Osteoblast (primary cell): ENCODE data around the gene VAV3. TPM values are rescaled to one million over a fixed set of nuclear protein-coding genes. Genes with fewer than 3 reads are reported as not detected.

Source experiments
- DNase-seq: peaks from one replicate; pipeline ENCODE4 v3.0.0; 2011; ENCODE audit warnings: low spot score, mixed read lengths; ENCODE audit not compliant: insufficient read length; ENCODE audit errors: missing footprints
- H2AFZ ChIP-seq: 2 replicates; pipeline ENCODE4 v1.6.0; 2011; ENCODE audit warnings: mild to moderate bottlenecking, low read length
- H3K27ac ChIP-seq: 2 replicates; pipeline ENCODE4 v1.5.1; 2011; ENCODE audit warnings: mild to moderate bottlenecking, low read depth, low read length, moderate library complexity
- H3K27me3 ChIP-seq: 2 replicates; pipeline ENCODE4 v1.6.0; 2012; ENCODE audit warnings: mild to moderate bottlenecking, control low read depth, inconsistent platforms, low read length, moderate library complexity; ENCODE audit not compliant: insufficient read depth
- H3K36me3 ChIP-seq: 2 replicates; pipeline ENCODE4 v1.5.1; 2011; ENCODE audit warnings: mild to moderate bottlenecking, low read length, control low read depth, moderate library complexity; ENCODE audit not compliant: insufficient read depth
- H3K4me1 ChIP-seq: 2 replicates; pipeline ENCODE4 v1.5.1; 2011; ENCODE audit warnings: mild to moderate bottlenecking, low read length, control low read depth, moderate library complexity; ENCODE audit not compliant: insufficient read depth
- H3K4me2 ChIP-seq: 2 replicates; pipeline ENCODE4 v1.6.0; 2011; ENCODE audit warnings: mild to moderate bottlenecking, low read length; ENCODE audit not compliant: insufficient read depth
- H3K4me3 ChIP-seq: fragments of 200-600 bp; sonication (generic); 3 replicates; pipeline ENCODE4 v1.5.1; 2012; ENCODE audit warnings: mild to moderate bottlenecking, low read length, inconsistent platforms; ENCODE audit not compliant: insufficient read depth
- H3K79me2 ChIP-seq: 2 replicates; pipeline ENCODE4 v1.6.0; 2012; ENCODE audit warnings: mild to moderate bottlenecking, low read length, control low read depth, inconsistent platforms; ENCODE audit not compliant: insufficient read depth
- H3K9me3 ChIP-seq: 2 replicates; pipeline ENCODE4 v1.5.1; 2011; ENCODE audit warnings: low read depth, low read length, control low read depth
- H4K20me1 ChIP-seq: 2 replicates; pipeline ENCODE4 v1.6.0; 2012; ENCODE audit warnings: mild to moderate bottlenecking, low read length, control low read depth; ENCODE audit not compliant: insufficient read depth
- total RNA-seq: library from RNA; depleted of rRNA; stranded (reverse); fragments of >200 nt; gene quantifications from 2 replicates; pipeline ENCODE4 v1.2.3, GENCODE V29; 2012
- TF ChIP-seq, protein P1 (sequence below): IDR thresholded peaks from 2 replicates; pipeline ENCODE4 v1.5.1; 2011; ENCODE audit warnings: mild to moderate bottlenecking, low read depth, low read length, moderate library complexity; ENCODE audit errors: extremely low read depth

The VAV3 gene
- total RNA-seq, 1 donor = 0.72 TPM

DNA sequence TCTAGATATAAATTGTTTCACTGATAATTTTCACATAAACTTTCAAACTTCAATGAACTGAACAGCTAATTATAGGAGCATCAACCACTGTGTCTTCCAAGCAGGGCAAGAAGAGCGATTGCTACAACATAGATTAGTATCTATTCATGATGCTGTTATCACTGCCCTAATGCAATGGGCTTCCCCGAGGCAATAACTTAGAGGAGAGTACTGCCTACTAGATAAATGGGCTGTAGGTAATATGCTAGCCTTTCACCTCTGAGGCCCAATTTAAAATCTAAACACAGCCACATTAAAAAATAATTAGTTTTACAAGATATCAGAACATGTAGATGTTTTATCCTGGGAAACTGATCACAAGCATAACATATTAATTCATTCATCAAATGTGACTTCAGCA, 318.0 kb downstream of the VAV3 start:
- Histone ChIP-seq H3K4me2 (no peak overlapping the region), H3K36me3 (no peaks in the 10 kb centered on the region), H4K20me1 (no peaks in the 10 kb centered on the region), H3K4me3 (no peak overlapping the region), H3K27me3 (no peaks in the 10 kb centered on the region), H3K27ac (no peak overlapping the region), H3K9me3 (no peaks in the 10 kb centered on the region), H3K79me2 (no peaks in the 10 kb centered on the region), H3K4me1 (peaks cover 22% of the 10 kb centered on the region), H2AFZ (no peak overlapping the region)
- TF ChIP-seq, protein P1, sequence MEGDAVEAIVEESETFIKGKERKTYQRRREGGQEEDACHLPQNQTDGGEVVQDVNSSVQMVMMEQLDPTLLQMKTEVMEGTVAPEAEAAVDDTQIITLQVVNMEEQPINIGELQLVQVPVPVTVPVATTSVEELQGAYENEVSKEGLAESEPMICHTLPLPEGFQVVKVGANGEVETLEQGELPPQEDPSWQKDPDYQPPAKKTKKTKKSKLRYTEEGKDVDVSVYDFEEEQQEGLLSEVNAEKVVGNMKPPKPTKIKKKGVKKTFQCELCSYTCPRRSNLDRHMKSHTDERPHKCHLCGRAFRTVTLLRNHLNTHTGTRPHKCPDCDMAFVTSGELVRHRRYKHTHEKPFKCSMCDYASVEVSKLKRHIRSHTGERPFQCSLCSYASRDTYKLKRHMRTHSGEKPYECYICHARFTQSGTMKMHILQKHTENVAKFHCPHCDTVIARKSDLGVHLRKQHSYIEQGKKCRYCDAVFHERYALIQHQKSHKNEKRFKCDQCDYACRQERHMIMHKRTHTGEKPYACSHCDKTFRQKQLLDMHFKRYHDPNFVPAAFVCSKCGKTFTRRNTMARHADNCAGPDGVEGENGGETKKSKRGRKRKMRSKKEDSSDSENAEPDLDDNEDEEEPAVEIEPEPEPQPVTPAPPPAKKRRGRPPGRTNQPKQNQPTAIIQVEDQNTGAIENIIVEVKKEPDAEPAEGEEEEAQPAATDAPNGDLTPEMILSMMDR = no peak
- no peak for DNase-seq

DNA sequence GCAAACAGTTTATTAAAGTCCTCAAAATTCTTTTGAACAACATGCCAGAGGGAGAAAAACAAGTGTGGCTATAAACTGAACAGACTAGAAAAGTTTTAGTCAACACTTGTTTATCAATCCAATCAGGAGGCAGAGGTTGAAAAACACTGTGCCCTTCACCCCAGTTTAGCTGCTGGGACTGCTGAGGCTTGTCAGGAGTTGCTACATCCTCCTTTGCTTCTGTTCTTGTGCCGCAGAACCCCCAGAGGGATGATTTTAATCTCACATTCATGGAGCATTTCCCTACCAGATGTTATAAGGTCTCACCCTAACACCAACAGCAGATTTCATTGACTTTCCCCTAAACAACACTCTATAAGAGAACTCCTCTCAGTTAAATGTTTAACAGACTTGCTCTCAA, 321.2 kb downstream of the VAV3 start:
- H3K27ac ChIP-seq = no peak overlapping the region
- H2AFZ ChIP-seq = no peak overlapping the region
- DNase-seq = no peak
- TF ChIP-seq, protein P1 = no peak
- H3K27me3 ChIP-seq = no peaks in the 10 kb centered on the region
- no peaks in the 10 kb centered on the region for H3K9me3 ChIP-seq
- H4K20me1 ChIP-seq = no peaks in the 10 kb centered on the region
- H3K4me1 ChIP-seq = peaks cover 14% of the 10 kb centered on the region
- no peaks in the 10 kb centered on the region for H3K36me3 ChIP-seq
- no peak overlapping the region for H3K4me2 ChIP-seq
- no peak overlapping the region for H3K4me3 ChIP-seq
- H3K79me2 ChIP-seq = no peaks in the 10 kb centered on the region

DNA sequence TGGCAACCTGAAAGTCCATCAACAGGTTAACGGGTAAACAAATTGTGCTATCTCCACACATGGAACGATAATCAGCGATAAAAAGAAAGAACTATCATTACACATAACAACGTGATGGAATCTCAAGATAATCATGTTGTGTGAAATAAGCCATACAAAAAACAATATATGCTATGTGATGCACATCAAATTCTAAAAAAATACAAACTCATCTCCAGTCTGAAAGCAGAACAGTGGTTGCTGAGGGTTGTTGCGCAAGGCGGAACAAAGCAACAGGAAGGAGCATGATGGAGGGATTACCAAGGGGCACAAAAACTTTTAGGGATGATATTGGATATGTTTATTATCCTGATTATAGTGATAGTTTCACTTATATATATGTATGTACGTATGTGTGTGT, 324.8 kb downstream of the VAV3 start:
- H4K20me1 ChIP-seq = no peaks in the 10 kb centered on the region
- H3K27me3 ChIP-seq = no peaks in the 10 kb centered on the region
- DNase-seq = no peak
- no peaks in the 10 kb centered on the region for H3K9me3 ChIP-seq
- no peaks in the 10 kb centered on the region for H3K36me3 ChIP-seq
- H2AFZ ChIP-seq = no peak overlapping the region
- TF ChIP-seq, protein P1 = no peak
- no peaks in the 10 kb centered on the region for H3K4me1 ChIP-seq
- H3K4me3 ChIP-seq = no peak overlapping the region
- H3K27ac ChIP-seq = no peak overlapping the region
- H3K4me2 ChIP-seq = no peak overlapping the region
- H3K79me2 ChIP-seq = no peaks in the 10 kb centered on the region

DNA sequence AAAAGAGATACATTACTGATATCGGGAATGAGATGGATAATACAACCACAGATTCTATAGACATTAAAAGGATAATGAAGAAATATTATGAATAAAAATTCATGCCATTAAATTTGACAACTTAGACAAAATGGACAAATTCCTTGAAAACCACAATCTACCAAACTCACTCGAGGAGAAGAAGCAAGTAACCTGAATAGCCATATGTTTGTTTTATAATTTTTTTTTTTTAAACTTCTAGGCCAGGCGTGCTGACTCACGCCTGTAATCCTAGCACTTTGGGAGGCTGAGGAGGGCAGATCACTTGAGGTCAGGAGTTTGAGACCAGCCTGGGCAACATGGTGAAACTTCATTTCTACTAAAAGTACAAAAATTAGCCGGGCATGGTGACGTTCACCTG, 327.9 kb downstream of the VAV3 start:
- Histone ChIP-seq H3K79me2 (no peaks in the 10 kb centered on the region), H3K4me1 (no peaks in the 10 kb centered on the region), H3K27me3 (no peaks in the 10 kb centered on the region), H3K27ac (no peak overlapping the region), H3K4me2 (no peak overlapping the region), H3K4me3 (no peak overlapping the region), H4K20me1 (no peaks in the 10 kb centered on the region), H2AFZ (no peak overlapping the region), H3K9me3 (no peaks in the 10 kb centered on the region), H3K36me3 (no peaks in the 10 kb centered on the region)
- no peak for DNase-seq
- TF ChIP-seq, protein P1 = no peak
